Ascending aorta (tissue), 2 donors: Measurements from ENCODE around the gene CILP2. TPM values are rescaled to one million over a fixed set of nuclear protein-coding genes. Genes with fewer than 3 reads are reported as not detected.

Experiments
- DNase-seq, 2 donors: peaks; one replicate each; pipeline ENCODE4 v3.0.0-alpha.2; 2019; ENCODE audit warnings: low spot score in 2 of 2
- H3K27ac ChIP-seq, 2 donors: fragments of 200-600 bp; sonication (generic); one replicate each; pipeline ENCODE4 v1.5.1; 2016 to 2017; ENCODE audit warnings: mild to moderate bottlenecking in 1 of 2
- H3K27me3 ChIP-seq: fragments of 200-600 bp; sonication (generic); one replicate; pipeline ENCODE4 v1.5.1; 2017
- H3K36me3 ChIP-seq, 2 donors: fragments of 200-600 bp; sonication (generic); one replicate each; pipeline ENCODE4 v1.5.1; 2016
- H3K4me1 ChIP-seq, 2 donors: fragments of 200-600 bp; sonication (generic); one replicate each; pipeline ENCODE4 v1.5.1; 2016 to 2017; ENCODE audit warnings: mild to moderate bottlenecking in 1 of 2
- H3K4me3 ChIP-seq, 2 donors: fragments of 200-600 bp; sonication (generic); one replicate each; pipeline ENCODE4 v1.5.1; 2016 to 2017; ENCODE audit warnings: mild to moderate bottlenecking in 1 of 2
- H3K9me3 ChIP-seq, 2 donors: fragments of 200-600 bp; sonication (generic); one replicate each; pipeline ENCODE4 v1.5.1; 2016
- intact Hi-C: fragments of 100-400 bp; cut with DNase I; formaldehyde crosslinking; loops from one replicate; pipeline ENCODE4 v1.15.1; 2023
- total RNA-seq: library from RNA; depleted of rRNA; stranded (reverse); fragments of >200 nt; gene quantifications from one replicate; pipeline ENCODE4 v1.1.0, GENCODE V29; 2016
- TF ChIP-seq, protein P1 (sequence below), 3 experiments: fragments of 200-600 bp in 2 of 3; fragments of 450-650 bp in 1 of 3; sonication (generic) in 2 of 3; IDR thresholded peaks; one replicate each; pipeline ENCODE4 v1.5.1; 2016 to 2019; ENCODE audit warnings: antibody characterized with exemption in 3 of 3, mild to moderate bottlenecking in 1 of 3, moderate library complexity in 1 of 3

CILP2 gene
- total RNA-seq, result not detected

GRCh38 chr19:19538061-19538784 lies at the start of gene CILP2:
TSS of gene CILP2 (plus strand) at chr19:19538265. CDS start at chr19:19538350, 85 bp downstream.
- Histone ChIP-seq H3K27me3 (peaks cover 13% of the 10 kb centered on the region), H3K9me3 (no peaks in the 10 kb centered on the region), H3K36me3 (peaks cover 0 to 3% of the 10 kb centered on the region in 2 donors), H3K4me3 (peak within 1 kb of the TSS; percentile 7 to 51), H3K27ac (no peak within 1 kb of the TSS), H3K4me1 (peaks cover 6 to 12% of the 10 kb centered on the region in 2 donors)
- intact Hi-C loops, result no loop called here
- TF ChIP-seq, protein P1, sequence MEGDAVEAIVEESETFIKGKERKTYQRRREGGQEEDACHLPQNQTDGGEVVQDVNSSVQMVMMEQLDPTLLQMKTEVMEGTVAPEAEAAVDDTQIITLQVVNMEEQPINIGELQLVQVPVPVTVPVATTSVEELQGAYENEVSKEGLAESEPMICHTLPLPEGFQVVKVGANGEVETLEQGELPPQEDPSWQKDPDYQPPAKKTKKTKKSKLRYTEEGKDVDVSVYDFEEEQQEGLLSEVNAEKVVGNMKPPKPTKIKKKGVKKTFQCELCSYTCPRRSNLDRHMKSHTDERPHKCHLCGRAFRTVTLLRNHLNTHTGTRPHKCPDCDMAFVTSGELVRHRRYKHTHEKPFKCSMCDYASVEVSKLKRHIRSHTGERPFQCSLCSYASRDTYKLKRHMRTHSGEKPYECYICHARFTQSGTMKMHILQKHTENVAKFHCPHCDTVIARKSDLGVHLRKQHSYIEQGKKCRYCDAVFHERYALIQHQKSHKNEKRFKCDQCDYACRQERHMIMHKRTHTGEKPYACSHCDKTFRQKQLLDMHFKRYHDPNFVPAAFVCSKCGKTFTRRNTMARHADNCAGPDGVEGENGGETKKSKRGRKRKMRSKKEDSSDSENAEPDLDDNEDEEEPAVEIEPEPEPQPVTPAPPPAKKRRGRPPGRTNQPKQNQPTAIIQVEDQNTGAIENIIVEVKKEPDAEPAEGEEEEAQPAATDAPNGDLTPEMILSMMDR (IDR thresholded peaks at IDR 0.05), result no peak
- no peak for DNase-seq

GRCh38 chr19:19488875-19489690 lies 49.0 kb upstream of the CILP2 start:
- intact Hi-C loops, result loop anchor here (10.0 kb wide), 1 partner anchor 294 kb away; the partner anchor contains the start of genes BORCS8 and RFXANK
- TF ChIP-seq, protein P1 (IDR thresholded peaks at IDR 0.05), result no peak
- no peaks in the 10 kb centered on the region for H3K9me3 ChIP-seq
- peaks cover 19% of the 10 kb centered on the region in 2 donors for H3K36me3 ChIP-seq
- peak overlapping the region; percentile 86 to 96 for H3K27ac ChIP-seq
- no peaks in the 10 kb centered on the region for H3K27me3 ChIP-seq
- DNase-seq, result peak; percentile 76 to 93
- peak overlapping the region; percentile 13 to 41 for H3K4me3 ChIP-seq
- peaks cover 15 to 28% of the 10 kb centered on the region in 2 donors for H3K4me1 ChIP-seq

- intact Hi-C loops, result loop anchor here (1.0 to 10.0 kb wide), 5 partner anchors 85 to 344 kb away; partner anchors contain the start of genes BORCS8, GATAD2A and RFXANK
- Histone ChIP-seq H3K27ac (peak overlapping the region; percentile 86 to 96), H3K27me3 (no peaks in the 10 kb centered on the region), H3K4me1 (peaks cover 15 to 28% of the 10 kb centered on the region in 2 donors), H3K36me3 (peaks cover 25 to 26% of the 10 kb centered on the region in 2 donors), H3K9me3 (no peaks in the 10 kb centered on the region), H3K4me3 (peak overlapping the region in 1 of 2 donors; percentile 41)
- DNase-seq, result no peak
- TF ChIP-seq, protein P1 (IDR thresholded peaks at IDR 0.05), result no peak
Measured at GRCh38 chr19:19489804-19490204, 48.3 kb upstream of the CILP2 start.

DNA sequence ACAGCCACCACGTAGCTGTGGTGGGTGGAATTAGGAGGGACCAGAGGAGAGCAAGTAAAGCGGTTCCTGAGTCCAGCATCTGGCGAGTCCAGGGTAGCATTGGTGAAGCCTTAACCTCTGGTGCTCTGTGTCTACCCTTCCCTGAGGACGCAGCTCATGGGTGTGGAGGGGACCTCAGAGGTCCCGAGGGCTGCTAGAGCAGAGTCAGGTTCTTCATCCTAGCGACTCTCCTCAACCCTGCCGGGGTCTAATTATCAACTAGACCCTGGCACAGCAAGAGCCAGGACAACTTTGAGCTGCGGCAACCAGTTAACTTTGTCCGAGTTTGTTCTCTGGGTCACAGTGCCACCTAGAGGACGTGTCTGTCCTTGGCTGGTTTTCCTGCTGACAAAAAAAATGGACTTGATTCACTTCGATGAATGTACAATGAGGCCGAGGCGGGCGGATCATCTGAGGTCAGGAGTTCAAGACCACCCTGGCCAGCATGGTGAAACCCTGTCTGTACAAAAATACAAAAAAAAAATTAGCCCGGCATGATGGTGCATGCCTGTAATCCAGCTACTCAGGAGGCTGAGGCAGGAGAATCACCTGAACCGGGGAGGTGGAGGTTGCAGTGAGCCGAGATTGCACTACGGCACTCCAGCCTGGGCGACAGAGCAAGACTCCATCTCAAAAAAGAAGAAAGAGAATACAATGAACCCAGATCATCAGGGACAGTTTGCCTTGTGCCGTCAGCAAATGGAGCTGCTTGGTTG lies 47.7 kb upstream of the CILP2 start:
- Histone ChIP-seq H3K4me3 (peak overlapping the region in 1 of 2 donors; percentile 41), H3K27me3 (no peaks in the 10 kb centered on the region), H3K36me3 (peaks cover 25 to 26% of the 10 kb centered on the region in 2 donors), H3K9me3 (no peaks in the 10 kb centered on the region), H3K4me1 (peaks cover 15 to 28% of the 10 kb centered on the region in 2 donors), H3K27ac (peak overlapping the region; percentile 86 to 96)
- TF ChIP-seq, protein P1 (IDR thresholded peaks at IDR 0.05), result peak; percentile 72 to 83 (median 78)
- intact Hi-C loops, result loop anchor here (1.0 kb wide), 4 partner anchors 85 to 344 kb away; partner anchors contain the start of gene GATAD2A
- DNase-seq, result peak; percentile 25 to 91
